Measurements from ENCODE around the gene DLG4. TPM values are rescaled to one million over a fixed set of nuclear protein-coding genes. Genes with fewer than 3 reads are reported as not detected.

The DLG4 gene
- total RNA-seq, 1 donor from 2014 or later = 6.1 TPM

DNA sequence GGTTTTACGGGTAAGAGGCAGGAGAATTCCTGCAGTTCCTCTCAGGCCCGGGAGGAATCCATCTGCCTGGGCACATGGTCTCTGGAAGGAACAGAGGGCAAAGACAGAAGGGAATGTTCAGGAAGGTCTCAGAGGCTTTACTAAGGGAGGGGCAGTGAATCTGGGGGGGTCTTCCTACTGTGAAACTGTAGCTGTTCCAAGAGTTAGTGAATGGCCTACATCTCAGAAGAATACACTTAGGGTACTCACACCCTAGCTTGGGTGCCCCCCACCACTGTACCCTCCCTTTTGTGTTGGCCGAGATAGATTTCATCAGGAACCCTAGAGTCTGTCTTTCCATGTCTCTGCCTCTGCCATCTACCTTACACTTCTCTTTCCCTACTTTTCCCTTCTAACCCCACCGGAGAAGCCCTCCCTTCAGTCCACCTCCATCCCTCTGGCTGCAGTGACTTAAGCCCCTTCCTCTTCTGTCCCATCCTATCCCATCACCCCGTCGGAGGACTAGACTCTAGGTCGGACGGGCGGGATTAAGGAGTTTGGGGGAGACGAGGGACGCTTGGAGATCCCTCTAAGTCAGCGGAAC, 316 bp downstream of the DLG4 start:
- H3K27me3 ChIP-seq (ENCODE audit: control insufficient read depth, insufficient read depth, low read length) = no peaks in the 10 kb centered on the region
- DNase-seq (ENCODE audit: low read depth) = no peak
- TF ChIP-seq, protein P1, sequence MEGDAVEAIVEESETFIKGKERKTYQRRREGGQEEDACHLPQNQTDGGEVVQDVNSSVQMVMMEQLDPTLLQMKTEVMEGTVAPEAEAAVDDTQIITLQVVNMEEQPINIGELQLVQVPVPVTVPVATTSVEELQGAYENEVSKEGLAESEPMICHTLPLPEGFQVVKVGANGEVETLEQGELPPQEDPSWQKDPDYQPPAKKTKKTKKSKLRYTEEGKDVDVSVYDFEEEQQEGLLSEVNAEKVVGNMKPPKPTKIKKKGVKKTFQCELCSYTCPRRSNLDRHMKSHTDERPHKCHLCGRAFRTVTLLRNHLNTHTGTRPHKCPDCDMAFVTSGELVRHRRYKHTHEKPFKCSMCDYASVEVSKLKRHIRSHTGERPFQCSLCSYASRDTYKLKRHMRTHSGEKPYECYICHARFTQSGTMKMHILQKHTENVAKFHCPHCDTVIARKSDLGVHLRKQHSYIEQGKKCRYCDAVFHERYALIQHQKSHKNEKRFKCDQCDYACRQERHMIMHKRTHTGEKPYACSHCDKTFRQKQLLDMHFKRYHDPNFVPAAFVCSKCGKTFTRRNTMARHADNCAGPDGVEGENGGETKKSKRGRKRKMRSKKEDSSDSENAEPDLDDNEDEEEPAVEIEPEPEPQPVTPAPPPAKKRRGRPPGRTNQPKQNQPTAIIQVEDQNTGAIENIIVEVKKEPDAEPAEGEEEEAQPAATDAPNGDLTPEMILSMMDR (IDR thresholded peaks at IDR 0.05; ENCODE audit: insufficient read depth, low read length, poor library complexity, severe bottlenecking) = no peak
- peak overlapping the region; percentile 87 for H3K4me3 ChIP-seq (ENCODE audit: low read depth, low read length)
- peaks cover 3% of the 10 kb centered on the region for H3K36me3 ChIP-seq (ENCODE audit: control insufficient read depth, insufficient read depth, low read length)

DNA sequence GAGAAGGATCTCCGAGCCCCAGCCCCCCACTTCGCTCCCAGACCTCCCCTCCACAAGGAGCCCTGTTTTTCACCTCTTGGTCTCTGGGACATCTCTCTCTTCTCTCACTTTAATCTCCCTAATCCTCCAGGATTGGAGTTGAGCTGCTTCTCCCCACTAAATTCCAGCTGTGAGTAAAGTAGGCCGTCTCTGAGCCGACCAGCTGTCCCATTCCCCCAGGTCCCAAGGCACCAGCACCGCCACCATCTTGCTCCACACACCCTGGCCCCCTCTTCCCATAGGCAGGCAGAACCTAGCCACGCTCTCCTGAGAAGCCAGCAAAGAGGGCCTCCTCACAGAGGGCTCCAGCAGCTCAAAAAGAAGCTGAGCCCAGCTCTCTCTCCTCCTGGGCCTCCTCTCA, 878 bp downstream of the DLG4 start:
- Histone ChIP-seq H3K27me3 (ENCODE audit: control insufficient read depth, insufficient read depth, low read length) (no peaks in the 10 kb centered on the region), H3K4me3 (ENCODE audit: low read depth, low read length) (no peak overlapping the region), H3K36me3 (ENCODE audit: control insufficient read depth, insufficient read depth, low read length) (peaks cover 3% of the 10 kb centered on the region)
- TF ChIP-seq, protein P1 (IDR thresholded peaks at IDR 0.05; ENCODE audit: insufficient read depth, low read length, poor library complexity, severe bottlenecking) = no peak
- DNase-seq (ENCODE audit: low read depth) = no peak

DNA sequence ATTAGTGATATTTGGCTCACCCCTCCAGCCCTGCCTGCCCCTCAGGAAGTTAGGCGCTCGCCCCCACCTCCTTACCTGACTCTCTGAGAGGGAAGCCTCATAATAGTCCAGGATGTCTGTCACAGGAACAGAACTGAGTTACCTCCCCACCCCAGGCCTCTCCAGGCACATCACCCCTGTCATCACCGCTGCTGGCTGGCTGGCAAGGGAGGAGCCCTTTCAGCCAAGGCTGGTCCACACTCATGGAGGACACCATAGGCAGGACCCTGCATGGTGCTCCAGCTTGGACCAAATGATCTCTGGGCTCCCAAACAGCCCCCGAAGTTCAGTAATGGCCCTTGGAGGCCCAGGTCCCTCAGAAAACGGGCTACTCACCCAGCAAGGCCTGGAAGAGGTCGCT, 1.5 kb downstream of the DLG4 start:
- DNase-seq (ENCODE audit: low read depth) = no peak
- Histone ChIP-seq H3K36me3 (ENCODE audit: control insufficient read depth, insufficient read depth, low read length) (peaks cover 2% of the 10 kb centered on the region), H3K4me3 (ENCODE audit: low read depth, low read length) (no peak overlapping the region), H3K27me3 (ENCODE audit: control insufficient read depth, insufficient read depth, low read length) (no peaks in the 10 kb centered on the region)
- TF ChIP-seq, protein P1 (IDR thresholded peaks at IDR 0.05; ENCODE audit: insufficient read depth, low read length, poor library complexity, severe bottlenecking) = no peak

DNA sequence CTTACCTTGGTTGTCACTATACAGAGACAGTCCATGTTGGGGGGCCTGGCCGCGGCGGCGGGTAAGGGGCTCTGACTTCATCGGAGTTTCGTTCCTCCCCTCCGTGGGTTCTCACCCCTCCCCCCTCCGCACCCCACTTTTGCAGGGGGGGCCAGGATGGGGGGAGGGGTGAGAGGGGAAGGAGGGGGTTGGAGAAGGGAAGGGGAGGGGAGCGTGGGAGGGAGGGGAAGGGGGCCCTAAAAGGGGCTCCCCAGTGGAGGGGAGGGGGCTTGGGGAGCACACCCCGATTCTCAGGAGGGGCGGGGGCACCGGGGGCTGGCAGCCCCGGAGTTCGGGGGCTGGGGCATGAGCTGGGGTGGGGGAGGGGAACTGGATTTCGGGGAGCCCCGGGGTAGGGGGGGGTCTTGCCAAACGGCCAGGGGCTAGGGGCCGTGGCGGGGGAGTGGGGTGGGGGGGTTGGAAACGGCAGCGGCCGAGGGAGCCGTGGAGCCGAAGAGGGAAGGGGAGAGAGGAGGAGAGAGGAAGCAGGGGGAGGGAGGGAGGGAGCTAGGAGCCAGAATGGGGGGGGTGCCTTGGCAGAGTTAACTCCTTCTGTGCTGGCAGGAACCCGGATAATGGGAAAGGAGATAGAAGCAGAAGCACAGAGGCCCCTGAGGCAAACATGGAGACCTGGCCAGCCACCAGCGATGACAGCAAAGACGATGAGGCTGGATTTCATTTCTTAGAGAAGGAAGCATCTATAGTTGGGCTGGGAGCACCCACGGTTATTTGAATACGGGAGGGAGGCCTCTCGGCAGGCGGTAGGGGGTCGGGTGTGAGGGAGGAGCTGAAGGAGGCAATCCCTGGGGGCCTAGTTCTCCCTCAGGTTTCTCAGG, 2.3 kb downstream of the DLG4 start:
- Histone ChIP-seq H3K4me3 (ENCODE audit: low read depth, low read length) (peak overlapping the region; percentile 56), H3K36me3 (ENCODE audit: control insufficient read depth, insufficient read depth, low read length) (peaks cover 1% of the 10 kb centered on the region), H3K27me3 (ENCODE audit: control insufficient read depth, insufficient read depth, low read length) (no peaks in the 10 kb centered on the region)
- no peak for DNase-seq (ENCODE audit: low read depth)
- TF ChIP-seq, protein P1 (IDR thresholded peaks at IDR 0.05; ENCODE audit: insufficient read depth, low read length, poor library complexity, severe bottlenecking) = no peak

DNA sequence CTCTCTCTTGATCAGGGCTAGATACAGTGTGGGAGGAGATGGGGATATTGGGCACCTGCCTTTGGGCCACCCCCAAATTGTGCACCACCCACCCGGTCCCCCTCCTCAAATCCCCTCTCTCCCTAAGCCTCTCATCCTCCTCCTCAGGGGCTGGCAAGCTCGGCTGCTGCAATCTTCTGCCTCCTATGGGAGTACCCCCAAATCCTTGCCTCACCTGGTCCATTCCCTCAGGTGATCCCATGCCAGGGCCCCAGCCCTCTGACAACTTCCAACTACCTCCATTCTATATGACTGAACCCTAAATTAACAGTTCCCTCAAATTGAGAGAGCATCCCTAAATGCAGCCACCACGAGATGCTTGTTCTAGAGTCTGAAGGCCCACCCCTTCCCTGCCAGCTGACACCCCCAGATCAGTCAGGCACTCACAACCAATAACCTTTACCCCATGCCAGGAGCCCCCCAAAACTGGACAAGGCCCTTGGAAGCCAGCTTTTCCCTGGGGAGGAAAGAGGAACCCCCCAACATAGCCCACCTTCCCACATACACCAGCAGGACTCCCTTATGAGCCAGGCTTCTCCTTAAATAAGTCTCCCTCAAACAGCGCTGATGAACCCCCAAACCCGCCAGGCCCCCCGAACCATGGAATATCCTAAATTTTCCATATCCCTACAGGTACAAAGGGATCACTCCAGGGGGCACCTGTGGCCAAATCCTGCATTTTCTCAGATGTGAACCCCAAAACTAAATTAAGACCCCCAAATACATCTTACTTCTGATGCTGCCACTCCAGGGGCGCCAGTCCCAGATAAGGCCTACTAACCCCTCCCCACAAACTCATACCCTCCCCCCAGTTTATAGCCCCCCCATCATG, 3.2 kb downstream of the DLG4 start:
- peak overlapping the region; percentile 56 for H3K4me3 ChIP-seq (ENCODE audit: low read depth, low read length)
- no peaks in the 10 kb centered on the region for H3K36me3 ChIP-seq (ENCODE audit: control insufficient read depth, insufficient read depth, low read length)
- H3K27me3 ChIP-seq (ENCODE audit: control insufficient read depth, insufficient read depth, low read length) = no peaks in the 10 kb centered on the region
- no peak for DNase-seq (ENCODE audit: low read depth)
- TF ChIP-seq, protein P1 (IDR thresholded peaks at IDR 0.05; ENCODE audit: insufficient read depth, low read length, poor library complexity, severe bottlenecking) = no peak
